ENCODE results near the gene PRCC.

DNA sequence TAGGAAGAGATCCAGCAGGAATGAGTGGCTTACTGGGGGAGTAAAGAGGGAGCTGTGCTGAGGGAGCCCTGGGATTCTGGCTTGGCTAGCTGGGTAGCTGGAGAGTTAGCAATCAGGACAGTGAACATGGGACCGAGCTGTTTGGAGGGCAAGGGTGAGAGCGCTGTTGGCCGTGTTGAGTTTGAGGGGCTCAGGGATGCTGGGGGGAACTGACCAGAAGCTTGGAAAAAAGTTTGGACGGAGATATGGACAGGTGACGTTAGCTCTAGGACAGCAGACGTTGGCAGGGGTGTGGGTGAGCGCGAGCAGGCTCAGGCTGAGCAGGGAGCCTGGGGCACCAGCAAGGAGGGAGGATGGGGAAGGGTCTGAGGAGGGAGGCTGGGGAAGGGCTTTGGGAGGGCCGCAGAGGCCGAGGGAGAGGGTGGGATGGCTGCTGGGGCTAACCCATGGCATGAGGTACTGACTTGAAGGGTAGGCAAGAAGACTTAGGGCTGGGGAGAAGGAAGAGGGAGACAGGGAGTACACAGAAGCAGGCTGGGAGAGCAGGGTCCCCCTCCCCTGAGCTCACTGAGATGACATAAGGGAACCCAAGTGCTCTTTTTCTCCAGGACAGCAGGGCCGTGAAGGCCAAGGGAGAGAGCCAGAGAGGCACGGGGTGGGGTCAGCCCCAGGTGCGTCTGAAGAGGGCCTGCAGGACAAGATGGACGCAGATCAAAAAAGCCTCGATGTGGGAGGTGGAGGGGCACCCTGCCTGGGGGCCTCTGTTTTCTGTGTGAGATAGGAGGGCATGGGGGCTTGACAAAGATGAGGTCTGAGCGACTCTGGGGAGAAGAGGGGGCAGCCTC, 41.1 kb downstream of the PRCC start:
- TF ChIP-seq CTCF (conservative IDR thresholded peaks at IDR 0.05; ENCODE audit: low read depth, low read length) (no peak), EZH2 (IDR thresholded peaks at IDR 0.05; ENCODE audit: borderline replicate concordance, low read depth, low read length, poor library complexity, severe bottlenecking) (no peak)
